ENCODE results near the gene NSMCE1. TPM values are rescaled to one million over a fixed set of nuclear protein-coding genes. Genes with fewer than 3 reads are reported as not detected.
"Not testable (repeated sequence)": the region's sequence is repeated elsewhere in the genome, so short reads cannot be mapped to it uniquely, and the experiment has no call there.

NSMCE1 gene
- total RNA-seq, 2 experiments from 2014 or later, result 112 to 117 TPM

DNA sequence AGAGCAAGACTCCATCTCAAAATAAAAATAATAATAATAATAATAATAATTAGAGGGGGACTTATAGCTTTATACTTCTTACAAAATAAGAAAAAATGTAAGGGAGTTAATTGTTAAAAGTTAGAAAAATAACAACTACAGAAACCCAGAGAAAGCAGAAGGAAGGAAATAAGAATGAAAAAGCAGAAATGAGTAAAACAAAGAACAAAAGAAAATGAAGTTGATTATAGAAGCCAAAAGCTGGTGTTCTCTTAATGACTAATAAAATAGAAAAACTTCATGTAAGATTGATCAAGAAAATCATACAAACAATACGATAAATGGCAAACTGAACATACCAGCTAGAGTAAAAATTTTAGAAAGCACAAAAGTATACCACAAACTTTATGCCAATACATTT lies 6.8 kb upstream of the NSMCE1 start:
- H3K27ac Mint-ChIP-seq, result no peak overlapping the region
- H3K4me3 Mint-ChIP-seq, result no peak overlapping the region
- intact Hi-C loops (cut with micrococcal nuclease), result loop anchor here (1.0 to 2.0 kb wide), 3 partner anchors 8 to 43 kb away; no protein-coding TSS in a partner anchor
- no peaks in the 10 kb centered on the region for H3K27me3 Mint-ChIP-seq (ENCODE audit: low read depth)
- DNase-seq, result no peak
- H3K4me1 Mint-ChIP-seq (ENCODE audit: low read depth), result peaks cover 53% of the 10 kb centered on the region
- H3K36me3 Mint-ChIP-seq (ENCODE audit: low read depth), result peaks cover 10% of the 10 kb centered on the region
- CTCF ChIA-PET, result interaction anchor here (0.7 to 5.4 kb wide), 5 partner anchors 32 to 96 kb away, joined by 3 to 40 read pairs (median 4); partner anchors contain the start of gene KDM8
- peaks cover 3% of the 10 kb centered on the region for H3K9me3 Mint-ChIP-seq

- DNase-seq; H3K36me3 Mint-ChIP-seq (ENCODE audit: low read depth); H3K4me3 Mint-ChIP-seq; H3K9me3 Mint-ChIP-seq; H3K27me3 Mint-ChIP-seq (ENCODE audit: low read depth): not testable (repeated sequence)
- H3K4me1 Mint-ChIP-seq (ENCODE audit: low read depth), result peaks cover 63% of the 10 kb centered on the region
- CTCF ChIA-PET, result interaction anchor here (0.6 to 5.4 kb wide), 8 partner anchors 11 to 93 kb away, joined by 3 to 40 read pairs (median 4); no protein-coding TSS in a partner anchor
- H3K27ac Mint-ChIP-seq, result peak overlapping the region; percentile 40
- intact Hi-C loops (cut with micrococcal nuclease), result loop anchor here (2.0 to 5.0 kb wide), 3 partner anchors 38 to 97 kb away; no protein-coding TSS in a partner anchor
Observed at GRCh38 chr16:27274424-27274874, 5.9 kb upstream of the NSMCE1 start.

DNA sequence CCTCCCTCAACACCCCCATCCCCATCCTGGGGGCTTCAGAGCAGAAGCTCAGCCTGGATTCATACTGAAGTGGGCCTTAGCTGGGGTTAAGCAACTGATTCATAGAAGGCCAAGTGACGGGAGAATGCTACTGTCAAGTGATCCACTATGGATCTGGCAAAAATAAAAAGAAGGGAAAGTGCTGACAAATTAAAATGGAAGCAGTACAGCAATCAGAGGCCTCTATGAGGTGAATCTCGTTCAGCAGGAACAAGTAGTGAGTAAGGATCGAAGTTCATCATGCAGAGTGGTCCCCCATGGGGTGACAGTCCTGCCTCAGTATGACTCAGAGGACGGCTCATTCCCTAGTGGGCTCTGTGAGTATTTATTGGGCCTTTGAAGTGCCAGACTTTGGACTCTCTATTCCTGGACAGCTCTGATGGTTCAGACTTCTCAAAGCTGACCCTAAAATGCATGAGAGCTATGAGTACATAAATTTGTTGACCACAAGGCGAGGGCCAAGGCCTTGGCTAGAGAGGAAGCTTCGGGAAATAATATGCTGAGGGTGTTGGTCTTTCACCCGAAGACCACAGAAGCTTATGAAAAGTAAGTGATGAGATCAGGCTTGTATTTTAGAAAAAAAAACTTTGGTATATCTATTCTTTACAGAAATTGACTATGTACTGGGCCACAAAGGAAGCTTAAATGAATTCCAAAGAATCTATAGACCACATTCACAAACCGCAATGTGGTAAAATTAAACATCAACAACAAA lies 5.3 kb upstream of the NSMCE1 start:
- H3K27ac Mint-ChIP-seq, result peak overlapping the region; percentile 72
- CTCF ChIA-PET, result interaction anchor here (0.6 to 5.4 kb wide), 10 partner anchors 10 to 98 kb away, joined by 3 to 40 read pairs (median 4); no protein-coding TSS in a partner anchor
- intact Hi-C loops (cut with micrococcal nuclease), result loop anchor here (2.0 to 5.0 kb wide), 3 partner anchors 37 to 97 kb away; no protein-coding TSS in a partner anchor
- H3K27me3 Mint-ChIP-seq (ENCODE audit: low read depth), result no peaks in the 10 kb centered on the region
- H3K4me1 Mint-ChIP-seq (ENCODE audit: low read depth), result peaks cover 65% of the 10 kb centered on the region
- H3K9me3 Mint-ChIP-seq, result peaks cover 3% of the 10 kb centered on the region
- peak overlapping the region; percentile 7 for H3K4me3 Mint-ChIP-seq
- peak; percentile 54 for DNase-seq
- peaks cover 10% of the 10 kb centered on the region for H3K36me3 Mint-ChIP-seq (ENCODE audit: low read depth)

DNA sequence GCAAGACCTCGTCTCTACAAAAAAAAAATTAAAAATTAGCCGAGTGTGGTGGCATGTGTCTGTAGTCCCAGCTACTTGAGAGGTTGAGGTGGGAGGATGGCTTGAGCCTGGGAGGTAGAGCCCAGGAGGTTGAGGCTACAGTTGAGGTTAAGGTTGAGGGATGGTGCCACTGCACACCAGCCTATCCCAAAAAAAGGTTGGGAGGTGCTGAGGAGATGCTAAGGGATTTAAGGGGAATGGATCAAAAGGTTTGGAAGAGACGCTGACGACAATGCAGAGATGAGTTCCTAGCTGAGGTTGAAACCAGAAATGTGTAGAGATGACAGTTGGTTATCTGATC lies 4.7 kb upstream of the NSMCE1 start:
- peak overlapping the region; percentile 7 for H3K4me3 Mint-ChIP-seq
- no peaks in the 10 kb centered on the region for H3K27me3 Mint-ChIP-seq (ENCODE audit: low read depth)
- peaks cover 3% of the 10 kb centered on the region for H3K9me3 Mint-ChIP-seq
- peak overlapping the region; percentile 72 for H3K27ac Mint-ChIP-seq
- CTCF ChIA-PET, result interaction anchor here (0.7 to 5.4 kb wide), 6 partner anchors 10 to 97 kb away, joined by 3 to 40 read pairs (median 4); no protein-coding TSS in a partner anchor
- intact Hi-C loops (cut with micrococcal nuclease), result loop anchor here (5.0 kb wide), 1 partner anchor 96 kb away; no protein-coding TSS in a partner anchor
- no peak for DNase-seq
- peaks cover 65% of the 10 kb centered on the region for H3K4me1 Mint-ChIP-seq (ENCODE audit: low read depth)
- H3K36me3 Mint-ChIP-seq (ENCODE audit: low read depth), result peaks cover 11% of the 10 kb centered on the region

DNA sequence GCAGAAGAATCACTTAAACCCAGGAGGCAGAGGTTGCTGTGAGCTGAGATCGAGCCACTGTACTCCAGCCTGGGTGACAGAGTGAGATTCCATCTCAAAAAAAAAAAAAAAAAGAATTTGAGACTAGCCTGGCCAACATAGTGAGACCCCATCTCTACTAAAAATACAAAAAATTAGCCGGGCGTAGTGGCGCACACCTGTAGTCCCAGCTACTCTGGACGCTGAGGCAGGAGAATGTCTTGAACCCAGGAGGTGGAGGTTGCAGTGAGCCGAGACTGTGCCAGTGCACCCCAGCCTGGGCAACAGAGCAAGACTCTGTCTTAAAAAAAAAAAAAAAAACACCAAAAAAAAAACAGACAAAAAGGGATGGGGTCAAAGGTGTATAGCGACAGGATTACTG lies 4.1 kb upstream of the NSMCE1 start:
- not testable (repeated sequence) for H3K9me3 Mint-ChIP-seq; DNase-seq; H3K27me3 Mint-ChIP-seq (ENCODE audit: low read depth); H3K27ac Mint-ChIP-seq; H3K4me3 Mint-ChIP-seq
- Mint-ChIP-seq H3K36me3 (ENCODE audit: low read depth) (peaks cover 13% of the 10 kb centered on the region), H3K4me1 (ENCODE audit: low read depth) (peaks cover 68% of the 10 kb centered on the region)
- CTCF ChIA-PET, result interaction anchor here (0.6 to 5.4 kb wide), 4 partner anchors 28 to 95 kb away, joined by 3 to 40 read pairs (median 4); no protein-coding TSS in a partner anchor
- intact Hi-C loops (cut with micrococcal nuclease), result loop anchor here (5.0 kb wide), 1 partner anchor 95 kb away; no protein-coding TSS in a partner anchor

DNA sequence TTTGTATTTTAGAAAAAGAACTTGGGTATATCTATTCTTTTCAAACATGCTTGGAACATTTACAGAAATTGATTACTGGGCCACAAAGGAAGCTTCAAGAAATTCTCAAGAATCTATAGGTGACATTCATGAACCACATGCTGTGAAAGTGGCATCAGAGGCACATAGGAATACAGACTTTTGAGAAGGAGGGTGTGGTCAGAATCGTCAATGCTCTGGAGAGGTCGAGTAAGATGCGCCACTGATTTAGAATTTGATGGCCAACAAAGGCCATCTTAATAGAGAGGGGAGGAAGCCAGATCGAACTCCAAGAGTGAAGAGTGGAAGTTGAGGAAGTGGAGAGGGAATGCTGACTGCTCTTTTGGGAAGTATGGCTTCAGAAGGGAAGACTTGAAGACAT lies 3.5 kb upstream of the NSMCE1 start:
- Mint-ChIP-seq H3K9me3 (peaks cover 3% of the 10 kb centered on the region), H3K27ac (peak overlapping the region; percentile 1), H3K4me1 (ENCODE audit: low read depth) (peaks cover 74% of the 10 kb centered on the region), H3K36me3 (ENCODE audit: low read depth) (peaks cover 13% of the 10 kb centered on the region), H3K27me3 (ENCODE audit: low read depth) (no peaks in the 10 kb centered on the region), H3K4me3 (no peak overlapping the region)
- CTCF ChIA-PET, result interaction anchor here (0.6 to 5.4 kb wide), 3 partner anchors 28 to 45 kb away, joined by 3 to 40 read pairs (median 3); no protein-coding TSS in a partner anchor
- intact Hi-C loops (cut with micrococcal nuclease), result loop anchor here (5.0 kb wide), 1 partner anchor 95 kb away; no protein-coding TSS in a partner anchor
- no peak for DNase-seq

- H3K36me3 Mint-ChIP-seq (ENCODE audit: low read depth), result peaks cover 21% of the 10 kb centered on the region
- CTCF ChIA-PET, result interaction anchor here (0.6 to 1.6 kb wide), 6 partner anchors 10 to 105 kb away, joined by 3 to 8 read pairs (median 4); no protein-coding TSS in a partner anchor
- no peaks in the 10 kb centered on the region for H3K27me3 Mint-ChIP-seq (ENCODE audit: low read depth)
- H3K4me3 Mint-ChIP-seq, result no peak overlapping the region
- peaks cover 3% of the 10 kb centered on the region for H3K9me3 Mint-ChIP-seq
- intact Hi-C loops (cut with micrococcal nuclease), result loop anchor here (5.0 kb wide), 1 partner anchor 93 kb away; no protein-coding TSS in a partner anchor
- no peak overlapping the region for H3K27ac Mint-ChIP-seq
- peaks cover 71% of the 10 kb centered on the region for H3K4me1 Mint-ChIP-seq (ENCODE audit: low read depth)
- DNase-seq, result no peak
Observed at GRCh38 chr16:27270349-27270748, 1.8 kb upstream of the NSMCE1 start.

- intact Hi-C loops (cut with micrococcal nuclease), result loop anchor here (1.0 to 5.0 kb wide), 2 partner anchors 32 to 92 kb away; no protein-coding TSS in a partner anchor
- Mint-ChIP-seq H3K27ac (peak overlapping the region; percentile 96), H3K4me1 (ENCODE audit: low read depth) (peaks cover 71% of the 10 kb centered on the region), H3K9me3 (peaks cover 3% of the 10 kb centered on the region), H3K36me3 (ENCODE audit: low read depth) (peaks cover 22% of the 10 kb centered on the region), H3K27me3 (ENCODE audit: low read depth) (no peaks in the 10 kb centered on the region), H3K4me3 (peak overlapping the region; percentile 96)
- no peak for DNase-seq
- CTCF ChIA-PET, result interaction anchor here (0.5 to 1.6 kb wide), 3 partner anchors 35 to 1421 kb away, joined by 3 to 8 read pairs (median 3); no protein-coding TSS in a partner anchor
Observed at GRCh38 chr16:27269300-27270150, 953 bp upstream of the NSMCE1 start.

- CTCF ChIA-PET, result interaction anchor here (1.5 kb wide), 1 partner anchor 32 kb away, joined by 7 read pairs; no protein-coding TSS in a partner anchor
- H3K9me3 Mint-ChIP-seq, result peaks cover 2% of the 10 kb centered on the region
- H3K27ac Mint-ChIP-seq, result peak overlapping the region; percentile 96
- intact Hi-C loops (cut with micrococcal nuclease), result no loop called here
- H3K4me1 Mint-ChIP-seq (ENCODE audit: low read depth), result peaks cover 72% of the 10 kb centered on the region
- no peaks in the 10 kb centered on the region for H3K27me3 Mint-ChIP-seq (ENCODE audit: low read depth)
- peak overlapping the region; percentile 96 for H3K4me3 Mint-ChIP-seq
- peaks cover 26% of the 10 kb centered on the region for H3K36me3 Mint-ChIP-seq (ENCODE audit: low read depth)
- DNase-seq, result no peak
Observed at GRCh38 chr16:27267037-27267677, 1.4 kb downstream of the NSMCE1 start.

GRCh38 chr16:27265982-27266381 lies 2.6 kb downstream of the NSMCE1 start:
- Mint-ChIP-seq H3K4me1 (ENCODE audit: low read depth) (peaks cover 69% of the 10 kb centered on the region), H3K27ac (no peak overlapping the region), H3K27me3 (ENCODE audit: low read depth) (no peaks in the 10 kb centered on the region), H3K9me3 (no peaks in the 10 kb centered on the region), H3K4me3 (no peak overlapping the region), H3K36me3 (ENCODE audit: low read depth) (peaks cover 21% of the 10 kb centered on the region)
- CTCF ChIA-PET, result no interaction called here
- intact Hi-C loops (cut with micrococcal nuclease), result no loop called here
- no peak for DNase-seq

DNA sequence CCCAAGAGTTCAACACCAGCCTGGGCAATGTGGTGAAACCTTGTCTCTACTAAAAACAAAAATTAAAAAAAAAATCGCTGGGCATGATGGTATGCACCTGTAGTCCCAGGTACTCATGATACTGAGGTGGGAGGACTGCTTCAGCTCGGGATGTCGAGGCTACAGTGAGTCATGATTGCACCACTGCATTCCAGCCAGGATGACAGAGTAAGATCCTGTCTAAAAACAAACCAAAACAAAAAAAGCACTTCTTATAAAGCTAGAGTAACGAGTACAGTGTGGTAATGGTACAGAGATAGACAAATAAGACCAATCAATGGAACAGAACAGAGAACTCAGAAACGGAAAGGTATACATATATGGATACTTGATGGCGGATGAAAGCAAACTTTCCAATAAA lies 4.4 kb downstream of the NSMCE1 start:
- intact Hi-C loops (cut with micrococcal nuclease), result no loop called here
- CTCF ChIA-PET, result interaction anchor here (0.6 kb wide), 1 partner anchor 9 kb away, joined by 4 read pairs; no protein-coding TSS in a partner anchor
- DNase-seq, result no peak
- H3K9me3 Mint-ChIP-seq, result no peaks in the 10 kb centered on the region
- H3K27me3 Mint-ChIP-seq (ENCODE audit: low read depth), result no peaks in the 10 kb centered on the region
- no peak overlapping the region for H3K27ac Mint-ChIP-seq
- H3K4me1 Mint-ChIP-seq (ENCODE audit: low read depth), result peaks cover 59% of the 10 kb centered on the region
- peaks cover 21% of the 10 kb centered on the region for H3K36me3 Mint-ChIP-seq (ENCODE audit: low read depth)
- H3K4me3 Mint-ChIP-seq, result no peak overlapping the region

Measured in activated naive CD4-positive, alpha-beta T cell treated with anti-CD3 and anti-CD28 coated beads for 36 hours (primary cell).